ENCODE measurements around the gene COP1. TPM values are rescaled to one million over a fixed set of nuclear protein-coding genes. Genes with fewer than 3 reads are reported as not detected.
"Not testable (repeated sequence)": the region's sequence is repeated elsewhere in the genome, so short reads cannot be mapped to it uniquely, and the experiment has no call there.

COP1 gene
- total and polyA plus RNA-seq, 2 donors (not counting 1 experiment from before 2014, with no cell fraction given): 18.7 to 68.5 TPM

DNA sequence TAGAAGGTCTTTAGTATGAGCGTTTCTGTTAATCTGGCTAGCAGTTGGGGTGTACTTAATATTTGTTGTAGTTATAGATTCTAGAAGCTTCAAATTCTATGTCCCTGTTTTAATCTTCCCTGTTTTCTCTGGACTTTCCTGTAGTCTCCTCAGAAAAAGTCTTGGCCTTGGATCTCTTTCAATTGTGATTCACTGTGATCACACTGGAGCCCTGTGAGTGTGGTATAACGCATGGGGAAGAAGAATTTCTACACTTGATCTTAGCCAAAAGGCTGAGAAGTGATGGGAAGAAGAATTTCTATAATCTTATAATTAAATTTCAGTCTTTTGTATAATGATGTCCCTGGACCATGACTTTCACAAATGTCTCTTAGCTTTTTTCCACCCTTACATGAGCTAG lies 36.7 kb upstream of the COP1 start:
- no peaks in the 10 kb centered on the region for H3K27me3 ChIP-seq (replicated peaks in 1 of 4; ENCODE audit: control extremely low read depth in 1 of 4, control insufficient read depth in 3 of 4, insufficient read depth in 4 of 4, low read length in 3 of 4)
- H3K4me3 Mint-ChIP-seq: no peak overlapping the region
- H3K4me3 ChIP-seq (ENCODE audit: control extremely low read depth in 1 of 5, extremely low read depth in 1 of 5, insufficient read depth in 1 of 5, low read depth in 2 of 5, low read length in 4 of 5): no peak overlapping the region
- no peaks in the 10 kb centered on the region for H3K79me2 ChIP-seq (ENCODE audit: control insufficient read depth, insufficient read depth, low read length)
- H3K36me3 ChIP-seq (replicated peaks in 1 of 2; ENCODE audit: control extremely low read depth in 1 of 2, control insufficient read depth in 1 of 2, extremely low read depth in 1 of 2, insufficient read depth in 2 of 2, low read length in 1 of 2): no peaks in the 10 kb centered on the region
- H3K9me3 Mint-ChIP-seq (ENCODE audit: insufficient read depth): no peaks in the 10 kb centered on the region
- no peak overlapping the region for H3K4me2 ChIP-seq (replicated peaks; ENCODE audit: low read depth, low read length, poor library complexity, severe bottlenecking)
- DNase-seq: no peak
- peaks cover 20% of the 10 kb centered on the region for H3K27me3 Mint-ChIP-seq
- intact Hi-C loops (cut with micrococcal nuclease): no loop called here
- ChIA-PET CTCF (no interaction called here), POLR2A (no interaction called here)
- H3K27ac Mint-ChIP-seq: no peak overlapping the region
- 80% methylated on average over 1 of the region's 2 CpGs for WGBS (ENCODE audit: insufficient coverage)
- H3K9me3 ChIP-seq (ENCODE audit: control extremely low read depth in 1 of 3, control insufficient read depth in 2 of 3, insufficient read depth in 1 of 3, low read length in 2 of 3): peaks cover 0 to 1% (median 0%) of the 10 kb centered on the region in 3 donors
- TF ChIP-seq EZH2 (IDR thresholded peaks at IDR 0.05; ENCODE audit: borderline replicate concordance, insufficient read depth, low read depth, low read length, poor library complexity, severe bottlenecking): no peak
- TF ChIP-seq, protein P1, sequence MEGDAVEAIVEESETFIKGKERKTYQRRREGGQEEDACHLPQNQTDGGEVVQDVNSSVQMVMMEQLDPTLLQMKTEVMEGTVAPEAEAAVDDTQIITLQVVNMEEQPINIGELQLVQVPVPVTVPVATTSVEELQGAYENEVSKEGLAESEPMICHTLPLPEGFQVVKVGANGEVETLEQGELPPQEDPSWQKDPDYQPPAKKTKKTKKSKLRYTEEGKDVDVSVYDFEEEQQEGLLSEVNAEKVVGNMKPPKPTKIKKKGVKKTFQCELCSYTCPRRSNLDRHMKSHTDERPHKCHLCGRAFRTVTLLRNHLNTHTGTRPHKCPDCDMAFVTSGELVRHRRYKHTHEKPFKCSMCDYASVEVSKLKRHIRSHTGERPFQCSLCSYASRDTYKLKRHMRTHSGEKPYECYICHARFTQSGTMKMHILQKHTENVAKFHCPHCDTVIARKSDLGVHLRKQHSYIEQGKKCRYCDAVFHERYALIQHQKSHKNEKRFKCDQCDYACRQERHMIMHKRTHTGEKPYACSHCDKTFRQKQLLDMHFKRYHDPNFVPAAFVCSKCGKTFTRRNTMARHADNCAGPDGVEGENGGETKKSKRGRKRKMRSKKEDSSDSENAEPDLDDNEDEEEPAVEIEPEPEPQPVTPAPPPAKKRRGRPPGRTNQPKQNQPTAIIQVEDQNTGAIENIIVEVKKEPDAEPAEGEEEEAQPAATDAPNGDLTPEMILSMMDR (IDR thresholded peaks at IDR 0.05): no peak
- no peak overlapping the region for H3K27ac ChIP-seq (ENCODE audit: low read length in 2 of 2)
- no peak overlapping the region for H2AFZ ChIP-seq (ENCODE audit: insufficient read depth, low read depth, low read length, poor library complexity, severe bottlenecking)
- no peak for ATAC-seq (ENCODE audit: low read depth)
- H3K4me1 Mint-ChIP-seq: no peaks in the 10 kb centered on the region
- no peaks in the 10 kb centered on the region for H3K4me1 ChIP-seq (ENCODE audit: control insufficient read depth in 2 of 2, insufficient read depth in 2 of 2, low read length in 2 of 2)
- H3K9ac ChIP-seq (ENCODE audit: low read length): no peak overlapping the region
- no peaks in the 10 kb centered on the region for H4K20me1 ChIP-seq (ENCODE audit: control insufficient read depth, insufficient read depth, low read length, poor library complexity, severe bottlenecking)

DNA sequence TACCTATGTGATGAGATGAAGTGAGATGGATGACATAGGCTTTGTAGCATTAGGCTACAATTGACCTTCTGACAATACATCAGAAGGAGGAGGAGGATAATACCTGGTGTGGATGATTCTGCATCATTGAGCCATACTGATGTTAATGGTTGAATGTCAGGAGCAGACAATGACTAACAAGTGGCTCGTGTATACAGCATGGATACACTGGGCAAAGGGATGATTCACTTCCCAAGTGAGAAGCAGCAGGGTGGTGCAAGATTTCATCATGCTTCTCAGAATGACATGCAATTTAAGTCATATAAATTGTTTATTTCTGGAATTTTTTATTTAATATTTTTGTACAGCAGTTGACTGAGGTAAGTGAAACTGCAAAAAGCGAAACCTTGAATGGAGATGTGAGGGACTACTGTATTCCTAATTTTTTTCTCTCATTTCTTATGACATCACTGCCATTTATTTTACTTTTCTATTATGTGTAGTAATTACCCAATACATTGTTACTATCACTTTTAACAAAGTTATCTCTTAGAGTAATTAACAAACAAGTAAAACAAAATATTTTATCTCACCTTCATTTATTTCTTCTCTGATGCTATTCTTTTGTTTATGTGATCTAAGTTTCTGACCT lies 34.4 kb upstream of the COP1 start:
- ChIA-PET POLR2A (no interaction called here), CTCF (no interaction called here)
- Histone ChIP-seq H3K9me3 (ENCODE audit: control extremely low read depth in 1 of 3, control insufficient read depth in 2 of 3, insufficient read depth in 1 of 3, low read length in 2 of 3) (peaks cover 0 to 1% (median 0%) of the 10 kb centered on the region in 3 donors), H3K79me2 (ENCODE audit: control insufficient read depth, insufficient read depth, low read length) (no peaks in the 10 kb centered on the region), H4K20me1 (ENCODE audit: control insufficient read depth, insufficient read depth, low read length, poor library complexity, severe bottlenecking) (no peaks in the 10 kb centered on the region), H3K4me2 (replicated peaks; ENCODE audit: low read depth, low read length, poor library complexity, severe bottlenecking) (no peak overlapping the region), H3K27ac (ENCODE audit: low read length in 2 of 2) (no peak overlapping the region), H3K27me3 (replicated peaks in 1 of 4; ENCODE audit: control extremely low read depth in 1 of 4, control insufficient read depth in 3 of 4, insufficient read depth in 4 of 4, low read length in 3 of 4) (no peaks in the 10 kb centered on the region), H3K4me1 (ENCODE audit: control insufficient read depth in 2 of 2, insufficient read depth in 2 of 2, low read length in 2 of 2) (no peaks in the 10 kb centered on the region), H3K4me3 (ENCODE audit: control extremely low read depth in 1 of 5, extremely low read depth in 1 of 5, insufficient read depth in 1 of 5, low read depth in 2 of 5, low read length in 4 of 5) (no peak overlapping the region), H2AFZ (ENCODE audit: insufficient read depth, low read depth, low read length, poor library complexity, severe bottlenecking) (no peak overlapping the region), H3K9ac (ENCODE audit: low read length) (no peak overlapping the region), H3K36me3 (replicated peaks in 1 of 2; ENCODE audit: control extremely low read depth in 1 of 2, control insufficient read depth in 1 of 2, extremely low read depth in 1 of 2, insufficient read depth in 2 of 2, low read length in 1 of 2) (no peaks in the 10 kb centered on the region)
- Mint-ChIP-seq H3K27ac (no peak overlapping the region), H3K4me3 (no peak overlapping the region), H3K9me3 (ENCODE audit: insufficient read depth) (no peaks in the 10 kb centered on the region), H3K27me3 (peaks cover 15% of the 10 kb centered on the region), H3K4me1 (no peaks in the 10 kb centered on the region)
- intact Hi-C loops (cut with micrococcal nuclease): no loop called here
- DNase-seq (no peak), ATAC-seq (ENCODE audit: low read depth) (no peak)
- TF ChIP-seq EZH2 (IDR thresholded peaks at IDR 0.05; ENCODE audit: borderline replicate concordance, insufficient read depth, low read depth, low read length, poor library complexity, severe bottlenecking): no peak
- TF ChIP-seq, protein P1 (IDR thresholded peaks at IDR 0.05): no peak
- WGBS (ENCODE audit: insufficient coverage): no CpG with 5 or more reads among the region's 2 CpGs

DNA sequence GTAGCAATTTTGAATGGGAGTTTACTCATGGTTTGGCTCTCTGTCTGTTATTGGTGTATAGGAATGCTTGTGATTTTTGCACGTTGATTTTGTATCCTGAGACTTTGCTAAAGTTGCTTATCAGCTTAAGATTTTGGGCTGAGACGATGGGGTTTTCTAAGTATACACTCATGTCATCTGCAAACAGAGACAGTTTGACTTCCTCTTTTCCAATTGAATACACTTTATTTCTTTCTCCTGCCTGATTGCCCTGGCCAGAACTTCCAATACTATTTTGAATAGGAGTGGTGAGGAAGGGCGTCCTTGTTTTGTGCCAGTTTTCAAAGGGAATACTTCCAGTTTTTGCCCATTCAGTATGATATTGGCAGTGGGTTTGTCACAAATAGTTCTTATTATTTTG lies 26.6 kb upstream of the COP1 start:
- H3K4me2 ChIP-seq (replicated peaks; ENCODE audit: low read depth, low read length, poor library complexity, severe bottlenecking); H3K9ac ChIP-seq (ENCODE audit: low read length); H3K4me3 Mint-ChIP-seq; H2AFZ ChIP-seq (ENCODE audit: insufficient read depth, low read depth, low read length, poor library complexity, severe bottlenecking); H3K36me3 ChIP-seq (replicated peaks in 1 of 2; ENCODE audit: control extremely low read depth in 1 of 2, control insufficient read depth in 1 of 2, extremely low read depth in 1 of 2, insufficient read depth in 2 of 2, low read length in 1 of 2); DNase-seq; H3K4me3 ChIP-seq (ENCODE audit: control extremely low read depth in 1 of 5, extremely low read depth in 1 of 5, insufficient read depth in 1 of 5, low read depth in 2 of 5, low read length in 4 of 5); H3K27me3 ChIP-seq (replicated peaks in 1 of 4; ENCODE audit: control extremely low read depth in 1 of 4, control insufficient read depth in 3 of 4, insufficient read depth in 4 of 4, low read length in 3 of 4); POLR2A ChIA-PET; H3K9me3 ChIP-seq (ENCODE audit: control extremely low read depth in 1 of 3, control insufficient read depth in 2 of 3, insufficient read depth in 1 of 3, low read length in 2 of 3); H3K9me3 Mint-ChIP-seq (ENCODE audit: insufficient read depth); H3K79me2 ChIP-seq (ENCODE audit: control insufficient read depth, insufficient read depth, low read length); CTCF ChIA-PET; H4K20me1 ChIP-seq (ENCODE audit: control insufficient read depth, insufficient read depth, low read length, poor library complexity, severe bottlenecking); H3K27ac Mint-ChIP-seq; H3K27ac ChIP-seq (ENCODE audit: low read length in 2 of 2); intact Hi-C loops (cut with micrococcal nuclease); H3K4me1 ChIP-seq (ENCODE audit: control insufficient read depth in 2 of 2, insufficient read depth in 2 of 2, low read length in 2 of 2); ATAC-seq (ENCODE audit: low read depth); H3K4me1 Mint-ChIP-seq; H3K27me3 Mint-ChIP-seq: not testable (repeated sequence)
- WGBS (ENCODE audit: insufficient coverage): 100% methylated on average over 1 of the region's 3 CpGs
